ENCODE data around the gene SIRT7.
A peak's percentile ranks its signal among the peaks of the same experiment; 100 is the strongest.

The SIRT7 gene

DNA sequence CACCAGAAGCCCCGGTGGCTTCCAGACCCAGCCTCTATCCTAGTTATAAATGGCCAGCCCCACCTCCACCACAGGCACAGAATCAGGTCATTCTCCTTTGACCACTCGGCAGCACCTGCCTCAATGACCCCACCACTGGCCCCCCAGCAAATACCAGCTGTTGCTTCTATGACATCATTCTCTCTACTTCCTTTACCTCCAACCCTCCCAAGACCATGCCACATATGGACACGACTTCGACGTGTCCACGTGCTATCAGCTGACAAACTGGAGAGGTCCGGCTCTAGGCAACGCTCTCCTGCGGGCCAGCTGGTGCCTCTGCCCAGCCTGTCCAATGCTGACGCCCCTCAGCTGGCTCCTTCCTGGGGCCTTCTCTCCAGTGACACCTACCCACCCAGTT is 32.5 kb downstream of the SIRT7 start:
- no peak for DNase-seq

DNA sequence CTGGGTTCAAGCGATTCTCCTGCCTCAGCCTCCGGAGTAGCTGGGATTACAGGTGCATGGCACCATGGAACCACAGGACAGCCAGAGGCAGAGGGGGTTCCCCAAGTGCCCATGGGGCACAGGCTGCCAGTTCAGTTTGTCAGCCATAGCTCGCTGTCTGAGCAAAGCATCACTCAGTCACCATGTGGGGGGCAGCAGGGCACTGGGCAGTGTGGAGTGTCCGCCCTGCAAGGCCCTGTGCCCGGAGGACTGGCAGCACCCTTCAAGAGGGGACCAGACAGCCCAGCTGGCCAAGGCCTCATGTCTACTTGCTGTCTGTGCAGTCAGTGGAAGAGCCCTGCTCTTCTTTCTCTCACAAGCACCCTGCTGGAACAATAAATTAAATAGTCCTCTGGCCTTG is 33.0 kb downstream of the SIRT7 start:
- DNase-seq, result no peak

DNA sequence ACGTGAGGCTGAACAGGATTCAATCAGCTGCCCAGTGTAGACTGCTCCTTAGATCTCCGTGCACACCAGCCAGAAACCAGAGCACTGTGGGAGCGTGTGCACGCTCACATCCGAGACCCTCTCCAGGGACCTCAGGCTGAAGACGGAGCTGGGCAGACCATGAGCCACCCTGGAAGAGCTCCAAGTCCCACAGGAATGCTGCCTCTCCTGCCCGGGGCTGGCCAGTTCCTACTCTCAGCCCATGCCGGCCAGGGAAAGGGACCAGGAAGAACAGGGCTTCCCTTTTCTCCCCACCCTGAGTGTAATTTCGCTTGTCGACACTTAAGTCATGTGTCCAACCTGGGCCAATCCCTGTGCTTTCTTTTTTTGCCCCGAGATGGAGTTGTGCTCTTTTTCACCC is 33.5 kb downstream of the SIRT7 start:
- DNase-seq, result no peak

DNA sequence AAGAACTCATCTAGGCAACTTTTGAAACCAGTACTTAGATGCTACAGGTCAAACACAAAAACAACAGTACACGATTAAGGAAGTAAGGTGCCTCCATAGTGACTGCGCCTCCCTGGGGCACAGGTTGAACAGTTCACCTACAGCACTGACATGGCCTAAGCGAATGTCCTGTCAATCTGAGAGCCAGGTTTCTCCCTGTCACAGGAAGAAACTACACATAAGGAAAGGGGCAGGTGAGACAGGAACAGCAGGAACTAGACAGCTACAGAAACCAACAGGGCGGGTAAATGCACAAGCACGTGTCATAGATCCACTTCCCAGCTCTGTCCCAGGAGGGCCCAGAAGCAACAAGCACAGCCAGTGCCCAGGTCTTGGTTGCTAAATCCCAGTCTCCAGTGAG is 38.9 kb downstream of the SIRT7 start:
- no peak for DNase-seq

DNA sequence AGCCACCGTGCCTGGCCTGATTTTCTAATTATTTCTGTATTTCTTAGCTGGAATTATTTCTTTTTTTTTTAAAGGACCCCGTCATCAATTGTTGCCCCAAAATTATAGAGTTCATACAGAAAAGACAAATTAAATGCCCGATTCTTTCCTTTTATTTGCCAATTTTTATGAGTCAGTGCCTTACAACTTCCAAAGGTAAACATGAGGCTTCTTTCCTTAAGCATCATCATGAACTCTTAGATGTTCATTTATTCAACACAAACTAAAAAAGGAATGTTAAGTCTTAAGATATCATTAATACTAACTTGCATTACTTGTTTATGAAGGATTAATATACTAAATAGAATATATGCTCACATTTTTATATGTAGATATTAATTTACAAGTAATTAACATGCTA is 39.7 kb downstream of the SIRT7 start:
- no peak for DNase-seq

DNA sequence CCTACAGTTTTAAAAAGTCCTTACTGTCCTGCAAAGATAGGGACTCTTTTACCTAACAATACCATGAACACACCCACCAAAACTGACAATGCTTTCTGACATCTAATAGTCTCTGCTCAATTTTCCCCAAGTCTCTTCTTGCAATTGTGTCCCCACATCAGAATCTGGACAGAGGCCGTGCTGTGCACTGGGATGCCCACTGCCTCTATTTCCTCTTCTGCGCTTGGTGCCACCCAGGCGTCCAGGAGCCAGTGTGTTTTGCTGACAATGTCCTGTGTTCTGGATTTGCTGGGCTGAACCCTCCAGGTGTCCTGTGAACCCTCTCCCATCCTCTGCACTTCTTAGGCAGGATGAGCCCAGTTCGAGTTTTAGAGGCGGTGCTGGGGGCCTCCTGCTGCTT is 40.4 kb downstream of the SIRT7 start:
- DNase-seq, result no peak

DNA sequence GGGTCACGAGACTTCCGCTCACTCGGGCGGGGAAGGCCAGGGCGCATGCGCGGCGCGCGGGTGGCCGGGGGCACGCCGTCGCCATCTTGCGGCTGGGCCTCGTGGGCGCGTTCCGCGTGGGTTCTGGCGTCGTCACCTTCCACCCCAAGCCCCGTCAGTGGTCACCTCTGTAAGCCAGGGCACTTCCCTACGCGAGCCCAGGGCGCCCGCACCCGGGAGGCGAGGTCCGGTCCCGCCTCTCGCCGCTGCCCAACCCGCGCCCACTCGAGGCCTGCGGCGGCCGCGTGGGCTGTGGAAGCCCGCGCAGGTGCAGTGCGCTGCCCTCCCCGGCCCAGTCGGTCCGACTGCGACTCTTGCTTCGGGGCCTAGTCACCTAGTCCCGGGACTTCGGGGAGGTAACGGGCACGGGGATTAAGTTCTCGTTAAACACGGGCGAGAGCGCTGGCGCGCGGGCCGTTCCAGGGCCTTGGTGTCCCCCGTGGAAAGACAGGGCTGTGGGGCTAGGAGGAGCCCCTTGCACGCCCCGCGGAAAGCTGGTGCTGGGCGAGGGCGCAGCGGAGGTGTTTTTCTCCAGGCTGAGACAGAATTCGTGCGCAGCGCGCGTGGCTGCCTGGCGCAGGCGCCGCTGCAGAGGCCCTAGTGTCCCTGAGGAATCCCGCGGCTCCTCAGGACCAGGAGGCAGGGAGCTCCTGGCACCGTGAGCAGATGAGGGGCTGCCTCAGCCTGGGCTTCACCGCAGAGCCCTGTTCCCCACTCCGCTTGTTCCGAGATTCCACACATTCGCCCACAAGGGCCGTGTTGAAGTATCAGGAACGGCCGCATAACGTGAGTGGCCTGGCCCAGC is 46.4 kb downstream of the SIRT7 start:
- peak; percentile 97 for DNase-seq

DNA sequence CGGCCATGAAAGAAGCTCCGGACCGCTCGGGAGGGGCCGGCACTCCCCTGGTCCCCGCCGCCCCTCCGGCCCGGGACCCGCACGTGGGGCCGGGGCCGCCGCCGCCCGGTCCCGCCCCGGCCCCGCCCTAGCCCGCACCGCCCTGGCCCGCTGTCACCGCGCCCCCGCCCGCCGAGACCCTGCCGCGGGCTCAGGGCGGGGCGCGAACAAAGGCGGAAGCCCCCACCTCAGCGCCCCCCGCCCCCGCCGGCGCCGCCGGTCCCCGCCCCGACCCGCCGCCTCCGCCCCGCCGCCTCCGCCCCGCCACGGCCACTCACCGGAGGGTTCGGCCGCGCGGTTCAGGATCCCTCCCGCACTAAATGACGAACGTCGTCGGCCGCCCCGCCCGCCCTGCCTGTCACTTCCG is 47.0 kb downstream of the SIRT7 start, which contains the start of gene ARHGDIA:
Gene ARHGDIA (minus strand): TSS at position 357 of the 406 bp plus-strand sequence. CDS start 1,407 bp downstream, outside the sequence.
- DNase-seq, result no peak

DNA sequence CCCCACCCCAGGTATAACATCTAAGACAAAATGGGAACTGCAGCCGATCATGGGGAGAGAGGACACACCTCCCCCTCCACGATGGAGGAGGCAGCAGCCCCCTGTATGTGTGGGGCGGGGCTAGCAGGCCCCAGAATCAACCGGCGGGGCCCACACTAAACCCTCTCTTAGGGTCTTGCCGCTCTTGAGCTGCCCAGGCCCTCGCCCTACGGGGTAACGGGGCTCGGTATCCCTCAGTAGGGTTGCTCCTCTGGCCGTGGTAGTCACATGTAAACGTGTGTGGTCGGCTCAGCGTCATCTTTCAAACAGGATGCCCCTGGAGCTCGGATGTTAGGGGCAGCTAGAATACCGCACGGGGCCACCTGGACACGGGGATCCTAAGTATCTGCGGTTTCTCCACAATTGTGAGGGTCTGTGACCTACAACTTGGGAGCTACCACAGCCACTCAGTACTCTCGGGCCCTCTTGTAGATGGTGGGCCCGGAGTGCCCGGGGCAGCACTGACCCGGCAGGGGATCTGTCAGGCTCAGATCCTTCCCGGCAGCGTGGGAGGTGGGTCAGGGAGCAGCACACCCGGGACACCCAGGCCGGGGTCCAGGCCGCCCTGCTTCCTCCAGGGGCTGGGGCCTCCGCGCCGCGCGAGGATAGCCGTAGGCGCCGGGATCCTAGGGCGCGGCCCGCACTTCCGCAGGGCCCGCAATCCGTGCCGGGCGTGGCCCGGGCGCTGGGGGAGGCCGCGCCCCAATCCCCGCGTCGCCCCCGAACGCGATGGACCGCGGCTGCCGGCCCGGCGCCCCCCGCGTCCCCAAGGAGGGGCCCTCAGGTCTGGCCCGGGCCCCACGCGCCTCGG is 47.6 kb downstream of the SIRT7 start:
- DNase-seq, result peak; percentile 62

DNA sequence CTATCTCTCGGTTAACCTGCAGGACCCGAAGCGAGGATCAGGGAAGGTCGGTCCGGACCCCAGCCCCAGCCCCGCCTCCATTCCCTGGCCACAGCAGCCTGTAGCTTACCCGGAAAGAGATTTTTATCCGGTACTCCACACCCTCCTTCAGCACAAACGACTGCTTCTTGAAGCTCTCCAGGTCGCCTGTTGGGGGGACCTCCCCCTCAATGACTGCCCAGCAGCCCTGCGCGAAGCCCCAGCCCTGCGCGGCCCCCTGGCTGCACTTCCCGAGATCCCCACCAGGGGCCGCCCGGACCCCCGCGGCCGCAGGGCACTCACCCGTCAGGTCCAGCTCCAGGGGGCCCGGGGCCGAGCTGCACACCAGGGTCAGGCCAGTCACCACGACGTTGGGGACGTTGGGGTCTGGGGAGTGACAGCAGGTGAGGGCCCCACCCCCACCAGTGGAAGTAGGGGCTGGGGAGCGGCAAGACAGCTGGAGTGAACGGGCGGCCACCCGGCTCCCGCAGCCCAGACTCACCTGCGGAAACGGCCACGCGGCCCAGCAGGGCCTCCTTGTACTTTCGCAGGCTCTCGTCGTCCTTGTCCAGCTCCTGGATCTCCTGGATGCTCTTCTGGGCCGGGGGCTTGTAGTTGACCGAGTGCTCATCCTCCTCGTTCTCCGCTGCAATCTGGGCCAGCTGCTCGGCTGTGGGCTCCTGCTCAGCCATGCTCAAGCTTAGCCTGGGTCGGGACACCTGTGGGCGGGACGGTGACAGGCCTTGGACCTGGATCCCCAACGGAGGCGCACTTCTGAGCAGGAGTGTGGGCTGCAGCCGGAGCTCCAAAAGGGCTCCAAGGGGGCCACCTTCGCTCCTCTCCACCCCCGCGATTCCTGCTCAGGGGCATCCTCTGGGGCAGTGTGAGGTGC is 48.5 kb downstream of the SIRT7 start:
- DNase-seq, result peak; percentile 64

DNA sequence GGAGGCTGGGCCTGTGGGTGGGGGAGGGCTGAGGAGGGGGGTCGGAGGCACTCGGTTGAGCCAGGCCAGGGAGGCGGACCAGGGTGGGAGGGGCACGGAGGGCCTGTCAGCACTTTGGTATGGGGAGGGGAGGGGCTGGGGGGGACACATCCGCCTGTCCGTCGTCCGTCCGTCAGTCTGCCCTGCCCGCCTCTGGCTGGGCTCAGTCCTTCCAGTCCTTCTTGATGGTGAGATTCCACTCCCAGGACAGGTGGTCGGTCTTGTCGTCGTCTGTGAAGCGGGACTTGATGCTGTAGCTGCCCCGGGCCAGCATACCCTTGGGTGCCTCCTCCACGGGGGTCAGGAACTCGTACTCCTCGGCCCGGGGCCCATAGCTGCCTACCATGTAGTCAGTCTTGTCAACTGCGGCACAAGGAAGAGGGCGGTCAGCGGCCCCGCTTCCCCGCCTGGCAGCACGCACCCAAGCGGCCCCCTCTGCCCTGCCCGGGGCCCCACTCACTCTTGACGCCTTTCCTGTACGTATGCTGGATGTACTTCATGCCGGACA is 49.2 kb downstream of the SIRT7 start:
- DNase-seq, result peak; percentile 41

DNA sequence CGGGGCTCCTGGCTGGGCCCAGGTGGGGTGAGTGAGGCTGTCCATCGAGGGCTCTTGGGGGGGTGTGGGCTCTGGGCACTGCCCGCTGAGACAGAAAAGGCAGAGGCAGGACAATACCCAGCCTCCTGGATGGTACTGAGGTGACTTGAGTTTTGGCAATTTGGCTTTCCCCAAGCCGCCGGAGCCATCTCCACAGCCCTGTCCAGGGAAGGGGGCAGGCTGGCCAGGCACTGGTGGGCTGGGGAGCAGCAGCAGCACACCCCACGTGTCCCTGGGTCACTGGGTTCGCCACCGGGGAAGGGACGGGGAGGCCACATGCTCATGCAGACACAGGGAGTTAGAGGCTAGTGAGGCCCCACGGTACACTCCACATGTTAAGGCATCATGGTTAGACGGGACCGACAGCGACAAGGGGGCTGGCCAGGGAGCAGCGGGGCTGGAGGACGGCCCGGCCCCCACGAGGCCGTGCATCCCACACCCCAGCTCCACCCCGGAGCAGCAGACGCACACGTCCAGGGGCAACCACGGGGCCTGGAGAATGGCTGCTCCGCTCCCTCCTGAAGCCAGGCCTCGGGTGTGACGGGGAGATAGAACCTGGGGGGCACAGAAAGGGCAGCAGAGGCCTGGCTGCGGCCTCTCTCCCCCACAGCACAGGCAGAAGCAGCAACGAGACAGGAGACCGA is 49.8 kb downstream of the SIRT7 start:
- peak; percentile 39 for DNase-seq

DNA sequence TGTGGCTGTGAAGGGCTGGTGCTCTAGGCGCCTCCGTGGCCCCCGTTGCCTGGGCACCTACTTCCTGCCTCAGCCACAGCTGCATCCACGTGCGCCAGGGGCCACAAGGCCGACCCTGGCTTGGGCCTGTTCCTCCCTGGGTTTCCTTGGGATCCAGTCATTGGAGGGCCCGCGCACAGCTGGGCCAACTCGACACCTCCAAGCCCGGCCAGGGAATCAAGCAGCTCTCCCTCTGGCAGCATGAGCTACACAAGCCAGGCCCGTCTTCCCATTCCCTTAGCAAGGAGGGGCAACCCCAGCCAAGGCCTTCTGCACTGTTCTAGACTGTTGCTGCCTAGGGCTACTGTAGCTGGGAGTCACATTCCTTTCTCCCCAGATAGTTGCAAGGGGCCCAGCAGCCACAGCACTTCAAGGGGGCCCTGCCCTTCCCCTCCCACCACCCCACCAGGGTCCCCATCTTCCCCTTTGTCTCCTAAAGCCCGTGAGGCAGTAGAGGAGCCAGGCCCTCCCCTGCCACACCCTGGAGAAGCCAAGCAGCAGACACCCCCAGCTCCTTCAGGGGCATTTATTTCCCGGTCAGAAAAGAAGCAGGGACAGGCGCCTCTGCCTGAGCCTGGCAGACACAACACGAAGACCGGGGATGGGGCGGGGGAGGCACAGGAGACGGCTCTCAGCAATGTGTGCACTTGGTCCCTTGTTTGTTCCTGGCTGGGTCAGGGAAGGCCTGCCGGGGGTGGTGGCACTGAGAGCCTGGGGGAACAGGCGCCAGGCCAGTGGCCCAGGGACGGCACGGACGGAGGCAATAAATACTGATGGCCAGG is 50.6 kb downstream of the SIRT7 start:
- DNase-seq, result peak; percentile 52

DNA sequence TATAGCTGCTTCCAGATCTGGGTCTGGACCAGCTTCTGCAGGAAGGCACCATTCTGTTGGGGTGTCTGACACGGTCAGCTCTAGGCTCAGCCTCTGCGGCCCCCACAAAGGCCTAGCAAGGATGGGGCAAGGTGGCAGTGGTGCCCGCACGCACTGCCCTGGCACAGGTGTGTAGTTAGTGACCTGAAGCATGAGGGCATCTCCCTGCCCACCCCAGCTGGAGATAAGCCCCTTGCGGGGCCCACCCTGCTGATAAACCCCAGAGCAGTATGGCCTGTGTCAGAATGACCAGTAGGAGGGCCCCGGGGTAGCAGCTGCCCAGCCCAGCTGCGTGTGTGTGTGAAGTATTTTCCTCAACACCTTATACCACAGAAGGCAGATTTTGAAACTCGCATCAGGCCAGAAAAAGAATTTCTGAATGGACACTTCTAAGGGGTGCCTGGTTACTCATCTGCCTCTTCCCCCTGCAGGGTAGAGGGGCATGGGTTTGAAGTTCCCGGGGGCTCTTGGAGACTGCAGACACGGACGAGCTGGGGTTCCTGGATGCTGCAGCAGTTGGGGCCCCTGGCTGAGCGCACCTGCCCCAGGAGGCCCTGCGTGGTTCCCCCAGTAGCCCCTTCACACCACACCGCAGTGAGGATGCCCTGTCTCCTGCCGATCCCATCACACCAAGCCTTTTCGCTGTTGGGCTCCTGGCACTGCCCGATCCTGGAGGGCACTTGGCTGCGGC is 51.4 kb downstream of the SIRT7 start:
- DNase-seq, result peak; percentile 39

DNA sequence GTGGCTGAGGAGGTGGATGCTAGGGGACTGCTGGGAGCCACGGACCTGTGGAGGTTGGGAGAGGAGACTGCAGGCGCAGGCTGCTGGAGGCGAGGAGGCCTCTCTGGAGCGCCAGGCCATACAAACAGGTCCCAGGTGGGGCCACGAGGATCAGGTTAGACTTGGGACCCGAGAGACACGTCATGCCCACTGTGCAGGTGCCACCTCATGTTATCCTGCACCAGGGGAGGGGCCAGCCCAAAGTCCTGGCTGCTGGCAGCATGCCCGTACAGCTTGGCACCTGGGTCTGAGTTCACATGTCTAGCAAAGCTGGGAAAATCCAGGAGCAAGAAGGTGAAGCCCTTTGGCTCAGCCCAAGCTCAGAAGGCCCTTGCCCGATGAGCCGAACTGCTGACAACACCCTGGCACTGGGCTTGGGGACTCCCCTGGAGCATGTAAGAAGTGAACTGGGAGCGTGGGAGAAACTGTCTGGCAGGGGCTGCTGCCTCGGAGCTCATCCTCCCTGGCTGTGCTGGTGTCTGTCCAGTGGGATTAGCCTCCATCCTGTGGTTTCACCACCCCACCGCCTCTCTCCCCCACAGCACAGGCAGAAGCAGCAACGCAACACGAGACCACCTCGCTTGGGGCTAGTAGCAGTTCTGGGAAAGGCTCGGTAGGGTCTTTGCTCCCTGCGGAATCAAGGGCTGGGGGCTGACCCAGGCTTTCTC is 52.1 kb downstream of the SIRT7 start:
- peak; percentile 37 for DNase-seq

DNA sequence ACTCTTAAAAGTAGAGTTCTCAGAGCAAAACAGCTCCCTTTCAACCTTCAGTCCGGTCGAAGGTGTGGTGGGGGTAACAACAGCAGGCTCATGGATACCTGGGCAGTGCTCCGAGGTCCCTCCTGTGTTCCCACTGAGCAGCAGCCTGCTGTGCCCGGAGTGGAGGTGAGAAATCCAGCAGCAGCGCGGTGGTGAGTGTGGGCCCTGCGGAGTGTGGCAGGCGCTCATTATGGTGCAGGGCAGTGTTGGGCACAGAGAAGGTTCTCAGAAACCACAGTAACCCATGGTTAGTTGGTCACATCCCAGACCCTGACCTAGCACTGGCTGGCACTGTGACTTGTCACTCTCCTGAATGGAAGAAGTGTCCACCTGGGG is 52.6 kb downstream of the SIRT7 start:
- DNase-seq, result no peak

DNA sequence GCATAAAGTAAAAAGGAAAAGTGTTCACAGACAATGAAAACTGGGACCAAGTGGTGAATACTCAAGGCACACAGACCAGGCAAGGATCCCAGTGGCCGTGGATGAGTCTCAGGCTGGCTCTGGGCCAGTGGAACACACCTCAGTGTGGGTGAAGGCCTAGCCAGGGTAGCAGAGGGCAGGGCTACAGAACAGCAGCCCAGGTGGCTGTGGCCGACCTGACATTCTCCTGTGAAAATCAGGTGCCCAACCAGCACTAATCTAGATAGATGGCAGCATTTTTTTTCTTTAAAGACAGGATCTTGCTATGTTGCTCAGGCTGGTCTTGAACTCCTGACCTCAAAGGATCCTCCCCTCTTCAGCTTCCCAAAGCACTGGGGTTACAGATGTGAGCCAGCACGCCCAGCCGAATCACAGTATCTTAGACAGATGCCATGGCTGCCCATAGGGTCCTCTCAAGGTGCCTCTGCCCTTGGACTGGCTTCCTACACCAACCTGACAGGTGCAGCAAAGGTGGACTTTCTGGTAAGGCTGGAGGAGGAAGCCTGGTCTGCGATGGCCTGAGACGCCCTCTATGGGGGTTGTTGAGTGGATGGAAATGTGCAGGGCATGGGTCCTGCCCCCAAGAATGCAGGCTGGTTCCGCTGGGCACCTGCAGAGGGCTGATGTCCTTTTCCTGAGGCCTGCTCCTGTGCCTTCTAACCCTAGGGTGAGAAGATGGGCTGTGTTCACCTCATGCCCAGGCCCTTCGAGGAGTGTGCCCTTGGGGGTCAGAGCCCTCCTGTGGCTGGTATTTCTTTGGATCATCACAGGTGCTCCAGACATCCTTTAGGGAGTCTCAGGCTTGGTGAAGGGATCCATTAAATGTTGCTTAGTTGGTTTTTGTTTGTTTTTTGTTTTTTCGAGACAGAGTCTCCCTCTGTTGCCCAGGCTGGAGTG is 53.9 kb downstream of the SIRT7 start:
- DNase-seq, result no peak

DNA sequence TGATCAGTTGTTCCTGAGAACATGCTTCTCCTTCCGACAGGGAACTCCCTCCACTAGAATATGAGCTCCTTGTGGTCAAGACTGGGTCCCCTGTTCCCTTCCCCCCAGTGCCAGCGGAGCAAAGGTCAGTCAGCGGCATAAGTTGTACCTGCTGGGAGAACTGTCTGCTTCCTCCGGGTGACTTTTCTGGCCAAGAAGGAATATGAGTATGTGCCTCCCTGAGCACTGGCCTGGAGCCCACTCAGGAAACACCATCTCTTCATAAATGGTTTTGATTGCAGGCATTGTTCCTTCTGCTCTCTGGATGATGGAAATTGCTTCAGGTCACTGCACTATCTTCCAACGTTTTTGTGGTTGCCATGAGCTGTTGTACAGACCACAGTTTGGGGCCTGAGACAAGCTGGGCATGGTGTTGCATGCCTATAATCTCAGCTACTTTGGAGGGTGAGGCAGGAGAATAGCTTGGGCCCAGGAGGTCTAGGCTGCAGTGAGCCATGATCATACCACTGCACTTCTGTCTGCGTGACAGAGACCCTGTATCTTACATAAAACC is 54.8 kb downstream of the SIRT7 start:
- no peak for DNase-seq
